SK-N-MC (cell line): ENCODE data around the gene BRIP1.

Experiments
- EZH2 ChIP-seq: fragments of 200-600 bp; sonication (generic); IDR thresholded peaks from one replicate; pipeline ENCODE4 v1.6.1; 2017; ENCODE audit warnings: antibody characterized with exemption
- POLR2AphosphoS5 ChIP-seq: IDR thresholded peaks from 2 replicates; pipeline ENCODE4 v1.6.1; 2012; ENCODE audit warnings: mild to moderate bottlenecking, low read depth, low read length, borderline replicate concordance

GRCh38 chr17:61720016-61720795 lies 143.1 kb downstream of the BRIP1 start:
- TF ChIP-seq EZH2 = no peak
- TF ChIP-seq POLR2AphosphoS5 = no peak
